ENCODE measurements around the gene RNASE1. TPM values are rescaled to one million over a fixed set of nuclear protein-coding genes. Genes with fewer than 3 reads are reported as not detected.

RNASE1 gene
- total RNA-seq, 3 donors from 2014 or later = 125 to 1,186 (median 303) TPM

DNA sequence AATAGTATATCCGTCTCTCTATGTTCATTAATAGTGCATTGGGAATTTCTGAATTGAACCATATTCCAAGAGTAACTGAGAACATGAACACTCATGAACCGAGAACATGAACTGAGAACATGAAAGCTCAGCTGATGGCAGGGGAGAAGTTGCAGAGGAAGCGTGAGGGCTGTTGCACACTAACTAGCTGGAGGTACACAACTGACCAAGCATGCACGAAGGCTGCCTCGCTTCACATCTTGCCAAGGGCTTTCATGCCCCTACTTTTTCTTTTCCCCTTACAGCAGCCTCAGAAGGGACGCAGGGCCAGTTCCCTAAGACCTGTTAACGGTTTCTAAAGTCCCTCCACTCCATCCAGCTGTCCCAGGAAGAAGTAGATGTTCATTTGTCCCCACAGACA is 4.3 kb downstream of the RNASE1 start:
- Histone ChIP-seq H3K4me1 (no peaks in the 10 kb centered on the region), H3K9me3 (no peaks in the 10 kb centered on the region), H3K36me3 (no peaks in the 10 kb centered on the region), H3K27me3 (no peaks in the 10 kb centered on the region), H3K4me3 (no peak overlapping the region), H3K27ac (no peak overlapping the region)
- intact Hi-C loops (cut with DNase I; ENCODE audit: low total_unique reads) = no loop called here
- no peak for TF ChIP-seq CTCF (IDR thresholded peaks at IDR 0.05)
- no peak for TF ChIP-seq POLR2AphosphoS5 (IDR thresholded peaks at IDR 0.05)
- no peak for TF ChIP-seq POLR2A (IDR thresholded peaks at IDR 0.05)
- no peak for DNase-seq (ENCODE audit: low spot score in 2 of 2)

DNA sequence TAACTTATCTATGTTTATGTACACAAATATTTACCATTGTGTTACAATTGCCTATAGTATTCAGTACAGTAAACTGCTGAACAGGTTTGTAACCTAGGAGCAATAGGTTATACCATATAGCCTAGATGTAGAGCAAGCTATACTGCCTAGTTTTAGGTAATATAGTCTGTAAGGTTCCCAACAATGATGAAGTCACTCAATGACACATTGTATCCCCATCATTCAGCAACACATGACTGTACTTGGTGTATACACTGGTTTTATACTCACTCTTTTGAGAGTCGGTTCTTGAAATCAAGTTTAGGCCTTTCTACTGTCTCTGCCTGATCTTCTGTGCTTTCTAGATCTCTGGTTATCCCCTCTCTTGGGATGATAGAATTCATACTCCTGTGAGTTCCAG is 5.5 kb downstream of the RNASE1 start:
- Histone ChIP-seq H3K27me3 (no peaks in the 10 kb centered on the region), H3K27ac (no peak overlapping the region), H3K4me3 (no peak overlapping the region), H3K4me1 (no peaks in the 10 kb centered on the region), H3K36me3 (no peaks in the 10 kb centered on the region), H3K9me3 (no peaks in the 10 kb centered on the region)
- TF ChIP-seq POLR2AphosphoS5 (IDR thresholded peaks at IDR 0.05) (no peak), CTCF (IDR thresholded peaks at IDR 0.05) (no peak), POLR2A (IDR thresholded peaks at IDR 0.05) (no peak)
- DNase-seq (ENCODE audit: low spot score in 2 of 2) = no peak
- intact Hi-C loops (cut with DNase I; ENCODE audit: low total_unique reads) = no loop called here

GRCh38 chr14:20794644-20795369 is 7.8 kb downstream of the RNASE1 start:
- Histone ChIP-seq H3K36me3 (no peaks in the 10 kb centered on the region), H3K9me3 (no peaks in the 10 kb centered on the region), H3K4me1 (no peaks in the 10 kb centered on the region), H3K27me3 (no peaks in the 10 kb centered on the region), H3K27ac (no peak overlapping the region), H3K4me3 (no peak overlapping the region)
- intact Hi-C loops (cut with DNase I; ENCODE audit: low total_unique reads) = no loop called here
- TF ChIP-seq POLR2A (IDR thresholded peaks at IDR 0.05) = no peak
- no peak for DNase-seq (ENCODE audit: low spot score in 2 of 2)

DNA sequence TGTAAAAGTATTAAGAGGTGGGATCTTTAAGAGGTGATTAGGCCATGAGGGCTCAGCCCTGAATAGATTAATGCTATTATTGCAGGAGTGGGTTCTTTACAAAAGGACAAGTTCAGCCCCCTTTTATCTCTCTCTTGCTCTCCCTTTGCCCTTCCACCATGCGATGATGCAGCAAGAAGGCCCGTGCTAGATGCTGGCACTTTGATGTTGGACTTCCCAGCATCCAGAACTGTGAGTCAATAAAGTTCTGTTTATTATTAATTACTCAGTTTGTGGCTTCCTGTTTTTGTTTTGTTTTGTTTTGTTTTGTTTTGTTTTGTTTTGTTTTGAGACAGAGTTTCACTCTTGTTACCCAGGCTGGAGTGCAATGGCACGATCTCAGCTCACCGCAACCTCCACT is 10.1 kb downstream of the RNASE1 start:
- DNase-seq (ENCODE audit: low spot score in 2 of 2) = no peak
- H3K4me3 ChIP-seq = no peak overlapping the region
- no peak for TF ChIP-seq CTCF (IDR thresholded peaks at IDR 0.05)
- no peak for TF ChIP-seq POLR2AphosphoS5 (IDR thresholded peaks at IDR 0.05)
- TF ChIP-seq POLR2A (IDR thresholded peaks at IDR 0.05) = no peak
- H3K27me3 ChIP-seq = no peaks in the 10 kb centered on the region
- no peaks in the 10 kb centered on the region for H3K9me3 ChIP-seq
- intact Hi-C loops (cut with DNase I; ENCODE audit: low total_unique reads) = no loop called here
- no peaks in the 10 kb centered on the region for H3K36me3 ChIP-seq
- no peaks in the 10 kb centered on the region for H3K4me1 ChIP-seq
- H3K27ac ChIP-seq = no peak overlapping the region

DNA sequence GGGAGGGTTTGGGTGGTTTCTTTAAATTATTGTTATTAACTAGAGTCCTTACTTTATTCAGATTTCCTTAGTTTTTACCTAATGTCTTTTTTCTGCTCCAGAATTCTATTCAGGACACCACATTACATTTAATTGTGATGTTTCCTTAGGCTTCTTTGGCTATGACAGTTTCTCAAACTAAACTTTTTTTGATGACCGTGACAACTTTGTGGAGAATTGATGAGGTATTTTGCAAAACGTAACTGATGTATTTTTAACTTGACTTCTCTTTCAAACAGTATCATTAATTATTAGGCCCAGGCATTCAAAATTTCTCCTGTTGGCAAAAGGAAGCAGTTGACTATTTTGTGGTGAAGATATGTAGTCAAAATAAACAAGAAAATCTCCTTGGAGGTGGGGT is 11.0 kb downstream of the RNASE1 start:
- no peaks in the 10 kb centered on the region for H3K36me3 ChIP-seq
- no peak for DNase-seq (ENCODE audit: low spot score in 2 of 2)
- H3K4me1 ChIP-seq = no peaks in the 10 kb centered on the region
- no peak overlapping the region for H3K4me3 ChIP-seq
- intact Hi-C loops (cut with DNase I; ENCODE audit: low total_unique reads) = no loop called here
- no peaks in the 10 kb centered on the region for H3K9me3 ChIP-seq
- H3K27me3 ChIP-seq = no peaks in the 10 kb centered on the region
- TF ChIP-seq POLR2A (IDR thresholded peaks at IDR 0.05) (no peak), POLR2AphosphoS5 (IDR thresholded peaks at IDR 0.05) (no peak), CTCF (IDR thresholded peaks at IDR 0.05) (no peak)
- no peak overlapping the region for H3K27ac ChIP-seq

All from breast epithelium (tissue), 4 donors.